Caki2 (cell line): ENCODE data around the gene GLB1L3. TPM values are rescaled to one million over a fixed set of nuclear protein-coding genes. Genes with fewer than 3 reads are reported as not detected.
"Not testable (repeated sequence)": the region's sequence is repeated elsewhere in the genome, so short reads cannot be mapped to it uniquely, and the experiment has no call there.

Source experiments
- DNase-seq: peaks from one replicate; pipeline ENCODE4 v3.0.0-alpha.2; 2015; ENCODE audit warnings: low read depth
- in situ Hi-C: cut with HindIII; loops from 2 replicates; pipeline ENCODE4 v1.10.0; 2016; ENCODE audit warnings: low sequenced_read_pairs, low pct_unique_long_range_greater_than_20kb, mixed read lengths
- total RNA-seq: library from RNA; depleted of rRNA; stranded (reverse); fragments of >200 nt; shearing (Covaris generic); gene quantifications from 2 replicates; pipeline ENCODE4 v1.2.3, GENCODE V29; 2014; ENCODE audit warnings: low replicate concordance

The GLB1L3 gene
- total RNA-seq, 1 experiment from 2014 or later, result not detected

- in situ Hi-C loops, result no loop called here
Observed at GRCh38 chr11:134290646-134291045, 14.5 kb downstream of the GLB1L3 start.

DNA sequence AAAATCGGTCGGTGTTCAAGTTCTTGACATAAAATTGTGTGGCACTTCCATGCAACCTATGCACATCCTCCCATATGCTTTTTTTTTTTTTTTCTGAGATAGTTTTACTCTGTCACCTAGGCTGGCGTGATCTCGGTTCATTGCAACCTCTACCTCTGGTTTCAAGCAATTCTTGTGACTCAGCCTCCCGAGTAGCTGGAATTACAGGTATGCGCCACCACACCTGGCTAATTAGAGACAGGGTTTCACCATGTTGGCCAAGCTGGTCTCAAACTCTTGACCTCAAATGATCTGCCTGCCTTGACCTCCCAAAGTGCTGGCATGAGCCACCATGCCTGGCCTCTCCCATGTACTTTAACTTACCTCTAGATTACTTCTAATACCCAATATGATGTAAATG, 15.0 kb downstream of the GLB1L3 start:
- in situ Hi-C loops, result no loop called here

More at GRCh38 chr11:134290646-134291045, 14.5 kb downstream of the GLB1L3 start:
- no peak for DNase-seq

GRCh38 chr11:134292661-134293060, 16.5 kb downstream of the GLB1L3 start:
- no peak for DNase-seq
- in situ Hi-C loops, result no loop called here

More for the DNA sequence above, 15.0 kb downstream of the GLB1L3 start:
- DNase-seq, result no peak

DNA sequence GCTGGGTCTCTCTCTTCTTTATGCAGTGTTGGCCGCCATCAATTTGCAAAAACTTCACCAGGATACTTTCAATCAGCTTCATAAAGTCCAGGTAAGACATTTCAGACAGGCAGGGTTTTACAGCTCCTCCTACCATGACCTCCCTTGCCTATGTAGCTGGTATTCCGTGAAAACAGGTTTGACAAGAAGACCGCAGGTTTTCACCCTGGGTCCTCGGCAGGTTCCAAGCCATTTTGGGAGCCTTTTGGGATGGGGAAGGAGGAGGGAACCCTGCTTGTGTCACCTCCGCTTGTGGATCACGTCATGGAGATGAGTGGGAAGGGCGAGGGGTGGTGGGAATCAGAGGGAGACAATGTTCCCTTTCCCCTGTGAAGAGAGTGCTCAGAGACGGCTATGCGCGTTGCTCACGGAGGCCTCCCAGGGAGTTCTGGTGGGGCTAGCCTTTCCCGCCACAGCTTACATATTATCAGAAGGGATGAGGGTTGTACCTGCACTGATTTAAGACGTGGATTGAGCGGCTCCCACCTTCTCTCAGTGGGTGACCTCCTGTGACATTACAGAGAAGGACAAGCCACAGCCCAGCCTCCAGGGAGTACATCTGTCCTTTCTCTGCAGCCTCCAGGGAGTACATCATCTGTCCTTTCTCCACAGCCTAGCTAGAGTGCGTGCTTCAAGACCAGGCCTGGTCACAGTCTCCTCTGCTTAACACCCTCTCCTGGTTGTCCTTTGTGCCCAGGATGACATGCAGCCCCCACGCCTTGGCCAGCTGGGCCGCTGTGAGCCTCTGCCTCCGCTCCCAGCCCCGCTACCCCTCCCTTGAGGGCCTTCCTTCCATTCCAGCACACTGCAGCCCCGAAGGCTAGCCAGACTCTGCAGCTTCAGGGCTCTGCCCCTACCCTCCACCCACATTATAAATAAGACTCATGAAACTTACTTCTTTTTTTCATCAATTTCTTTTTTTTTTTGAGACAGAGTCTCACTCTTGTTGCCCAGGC, 17.2 kb downstream of the GLB1L3 start:
- no peak for DNase-seq
- in situ Hi-C loops, result no loop called here

- in situ Hi-C loops, result no loop called here
- DNase-seq, result no peak
Observed at GRCh38 chr11:134294664-134295063, 18.5 kb downstream of the GLB1L3 start.

- in situ Hi-C loops, result no loop called here
Observed at GRCh38 chr11:134312223-134312622, 36.0 kb downstream of the GLB1L3 start.

DNA sequence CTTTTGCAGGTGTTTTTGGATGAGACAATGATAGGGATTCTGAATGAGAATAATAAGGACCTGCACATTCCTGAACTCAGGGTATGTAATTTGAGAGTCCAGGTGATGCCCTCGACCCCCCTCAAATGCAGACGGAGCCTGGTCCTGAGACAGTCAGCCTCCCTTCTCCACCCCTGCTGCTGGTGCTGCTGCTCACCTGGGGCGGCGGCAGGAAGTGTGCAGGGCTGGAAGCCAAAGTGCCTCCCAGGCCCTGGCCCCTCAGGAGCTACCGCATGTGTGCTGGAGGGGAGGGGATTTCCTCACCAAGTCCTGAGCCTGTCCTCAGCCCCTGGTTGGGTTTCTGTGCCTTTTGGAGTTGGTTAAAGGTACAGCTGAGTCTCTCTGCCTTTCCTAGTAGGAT, 36.6 kb downstream of the GLB1L3 start:
- DNase-seq, result no peak
- in situ Hi-C loops, result no loop called here

More at GRCh38 chr11:134312223-134312622, 36.0 kb downstream of the GLB1L3 start:
- no peak for DNase-seq

- in situ Hi-C loops, result no loop called here
- no peak for DNase-seq
Observed at GRCh38 chr11:134313379-134313778, 37.2 kb downstream of the GLB1L3 start.

- DNase-seq, result no peak
- in situ Hi-C loops, result no loop called here
Observed at GRCh38 chr11:134313821-134314607, 37.8 kb downstream of the GLB1L3 start.

DNA sequence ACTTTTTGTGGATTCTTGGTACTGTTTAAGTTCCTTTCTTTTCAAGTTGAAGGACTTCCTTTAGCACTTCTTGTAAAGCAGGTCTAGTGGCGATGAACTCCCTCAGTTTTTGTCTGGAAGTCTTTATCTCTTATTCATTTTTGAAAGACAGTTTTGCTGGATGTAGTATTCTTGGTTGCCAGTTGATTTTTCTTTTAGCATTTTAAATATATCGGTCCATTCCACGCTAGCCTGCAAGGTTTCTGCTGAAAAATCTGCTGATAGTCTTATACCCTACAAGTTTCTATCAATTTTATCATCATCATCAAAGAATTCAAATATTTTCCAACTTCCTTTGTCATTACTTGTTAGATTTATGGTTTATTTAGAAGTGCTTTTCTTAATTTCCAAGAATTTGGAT, 40.9 kb downstream of the GLB1L3 start:
- in situ Hi-C loops, result no loop called here
- no peak for DNase-seq

DNA sequence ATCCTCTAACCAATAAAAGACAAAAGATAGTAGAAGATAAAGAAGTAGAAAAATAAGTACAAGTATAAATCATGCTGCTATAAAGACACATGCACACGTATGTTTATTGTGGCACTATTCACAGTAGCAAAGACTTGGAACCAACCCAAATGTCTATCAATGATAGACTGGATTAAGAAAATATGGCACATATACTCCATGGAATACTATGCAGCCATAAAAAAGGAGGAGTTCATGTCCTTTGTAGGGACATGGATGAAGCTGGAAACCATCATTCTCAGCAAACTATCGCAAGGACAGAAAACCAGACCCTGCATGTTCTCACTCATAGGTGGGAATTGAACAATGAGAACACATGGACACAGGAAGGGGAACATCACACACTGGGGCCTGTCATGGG, 45.2 kb downstream of the GLB1L3 start:
- in situ Hi-C loops, DNase-seq: not testable (repeated sequence)

DNA sequence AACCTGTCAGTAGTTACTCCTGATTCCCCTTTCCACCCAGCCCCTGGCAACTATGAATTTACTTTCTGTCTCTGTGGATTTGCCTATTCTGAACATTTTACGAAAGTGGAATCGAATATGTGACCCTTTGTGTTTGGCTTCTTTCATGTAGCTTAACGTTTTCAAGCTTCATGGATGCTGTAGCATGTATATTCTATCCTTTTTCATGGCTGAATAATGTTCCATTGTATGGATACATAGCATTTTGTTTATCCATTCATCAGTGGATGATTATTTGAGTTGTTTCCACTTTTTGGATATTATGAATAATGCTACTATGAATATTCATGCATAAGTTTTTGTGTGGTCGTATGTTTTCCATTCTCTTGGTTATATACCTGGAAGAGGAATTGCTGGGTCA, 46.4 kb downstream of the GLB1L3 start:
- no peak for DNase-seq
- in situ Hi-C loops, result no loop called here

DNA sequence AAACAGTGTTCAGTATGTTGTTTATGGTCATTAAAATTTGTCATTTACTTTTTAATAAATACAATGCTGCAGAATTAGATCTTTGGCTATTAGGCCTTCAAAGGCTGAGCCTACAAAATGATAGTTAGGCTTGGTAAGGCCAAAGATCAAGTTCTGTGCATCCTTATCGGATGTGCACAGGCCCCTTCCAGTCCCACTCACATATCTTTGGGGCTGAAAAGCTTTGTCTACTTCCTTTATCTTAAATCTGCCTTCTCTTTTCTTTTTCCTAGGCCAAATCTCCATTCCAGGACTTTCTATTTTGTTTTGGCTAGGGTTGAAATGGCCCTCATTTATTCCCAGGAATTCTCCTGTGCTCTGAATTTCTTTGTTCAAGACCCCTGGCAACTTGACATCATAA, 52.3 kb downstream of the GLB1L3 start:
- in situ Hi-C loops, result no loop called here
- DNase-seq, result no peak

- in situ Hi-C loops, result no loop called here
- DNase-seq, result no peak
Observed at GRCh38 chr11:134330611-134331353, 54.6 kb downstream of the GLB1L3 start.

DNA sequence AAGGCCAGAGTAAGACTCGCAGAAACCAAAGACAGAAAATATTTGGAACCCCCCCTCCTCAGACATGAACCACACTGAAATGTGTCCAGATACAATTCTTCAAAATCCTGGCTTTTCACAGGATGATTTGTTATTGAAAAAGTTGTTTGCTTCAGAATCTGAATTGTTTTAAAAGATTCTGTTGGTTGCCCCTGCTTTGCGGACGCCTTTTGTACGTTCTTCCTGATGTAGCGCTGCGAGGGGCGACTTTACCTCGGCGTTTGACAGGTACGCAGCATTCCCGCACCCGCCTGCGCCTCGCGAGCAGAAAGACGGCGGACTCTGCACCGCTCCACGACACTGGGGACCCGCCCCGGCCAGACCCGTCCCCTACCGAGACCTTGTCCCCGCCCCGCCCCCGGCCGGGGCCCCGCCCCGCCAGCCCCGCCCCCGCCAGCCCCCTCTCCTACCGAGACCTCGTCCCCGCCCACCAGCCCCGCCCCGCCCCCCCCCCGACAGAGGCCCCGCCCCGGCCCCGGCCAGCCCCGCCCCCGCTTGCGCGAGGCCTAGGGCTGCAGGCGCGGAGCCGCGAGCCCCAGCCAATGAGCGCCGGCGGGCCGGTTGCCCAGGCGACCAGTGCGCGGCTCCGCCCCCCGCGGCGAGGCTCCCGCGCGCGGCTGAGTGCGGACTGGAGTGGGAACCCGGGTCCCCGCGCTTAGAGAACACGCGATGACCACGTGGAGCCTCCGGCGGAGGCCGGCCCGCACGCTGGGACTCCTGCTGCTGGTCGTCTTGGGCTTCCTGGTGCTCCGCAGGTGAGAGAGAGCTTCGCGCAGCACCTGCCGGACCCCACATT, 55.4 kb downstream of the GLB1L3 start, which contains the start of gene GLB1L2:
Gene GLB1L2, plus strand, starts transcription at position 635 of the 835 bp plus-strand sequence. Its CDS starts 74 bp downstream, at position 709.
- DNase-seq, result peak; percentile 37
- in situ Hi-C loops, result no loop called here

DNA sequence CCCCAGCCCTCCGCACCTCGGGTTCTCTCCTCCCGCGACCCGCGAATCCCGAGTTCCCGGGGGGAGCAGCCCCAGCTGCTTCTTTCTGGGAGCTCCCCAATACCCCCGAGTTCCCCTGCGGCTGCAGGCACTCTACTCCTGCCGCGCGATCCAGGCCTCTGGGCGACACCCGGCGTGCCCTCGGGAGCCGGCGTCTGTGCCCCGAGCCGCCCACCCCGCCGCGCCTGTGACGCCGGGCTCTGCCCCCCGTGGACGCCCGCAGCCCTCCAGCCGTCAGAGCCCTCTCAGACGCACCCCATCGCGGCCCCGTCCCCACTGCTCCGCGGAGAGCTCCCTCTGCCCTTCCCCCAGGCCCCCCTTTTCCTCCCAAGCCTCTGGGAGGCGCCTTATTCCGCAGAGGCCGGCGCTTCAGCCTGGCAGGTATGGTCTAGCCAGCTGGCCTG, 56.0 kb downstream of the GLB1L3 start:
- in situ Hi-C loops, result no loop called here
- DNase-seq, result no peak

- in situ Hi-C loops, result no loop called here
- DNase-seq, result no peak
Observed at GRCh38 chr11:134332782-134333181, 56.6 kb downstream of the GLB1L3 start.
